ENCODE measurements around the gene CEP70. TPM values are rescaled to one million over a fixed set of nuclear protein-coding genes. Genes with fewer than 3 reads are reported as not detected.

The CEP70 gene
- total and polyA plus RNA-seq, 8 donors, result 13.6 to 44.0 (median 22.8) TPM

GRCh38 chr3:138464491-138464860, 129.6 kb downstream of the CEP70 start:
- WGBS, 2 donors, result 69 to 71% methylated on average over 2 of the region's 2 CpGs
- no peak for FAIRE-seq
- no peak overlapping the region for H3K4me3 ChIP-seq
- no peaks in the 10 kb centered on the region for H3K27me3 ChIP-seq
- intact Hi-C loops (cut with DNase I), result loop anchor here in 1 of 3 donors (10.0 kb wide), 1 partner anchor 460 kb away; no protein-coding TSS in a partner anchor
- DNase-seq, result no peak
- no peak for ATAC-seq
- no peaks in the 10 kb centered on the region for H3K9me3 ChIP-seq
- no peaks in the 10 kb centered on the region for H3K36me3 ChIP-seq
- TF ChIP-seq CTCF (IDR thresholded peaks at IDR 0.05), result no peak
- no peak overlapping the region for H3K27ac ChIP-seq
- no peaks in the 10 kb centered on the region for H3K4me1 ChIP-seq

- intact Hi-C loops (cut with DNase I), result loop anchor here in 1 of 3 donors (10.0 kb wide), 1 partner anchor 461 kb away; no protein-coding TSS in a partner anchor
- FAIRE-seq (no peak), ATAC-seq (no peak), DNase-seq (no peak)
- no peak for TF ChIP-seq CTCF (IDR thresholded peaks at IDR 0.05)
- Histone ChIP-seq H3K4me1 (no peaks in the 10 kb centered on the region), H3K27ac (no peak overlapping the region), H3K4me3 (no peak overlapping the region), H3K9me3 (no peaks in the 10 kb centered on the region), H3K27me3 (no peaks in the 10 kb centered on the region), H3K36me3 (no peaks in the 10 kb centered on the region)
- 48 to 56% methylated on average over 6 of the region's 6 CpGs for WGBS, 2 donors
Measured at GRCh38 chr3:138463724-138464490, 130.2 kb downstream of the CEP70 start.

GRCh38 chr3:138461896-138462295, 132.2 kb downstream of the CEP70 start:
- intact Hi-C loops (cut with DNase I), result loop anchor here in 1 of 3 donors (10.0 kb wide), 1 partner anchor 463 kb away; no protein-coding TSS in a partner anchor
- no peak for FAIRE-seq
- 76 to 93% methylated on average over 4 of the region's 4 CpGs for whole genome bisulfite sequencing, 2 donors
- TF ChIP-seq CTCF (IDR thresholded peaks at IDR 0.05), result no peak
- no peak for ATAC-seq
- Histone ChIP-seq H3K27ac (no peak overlapping the region), H3K4me1 (no peaks in the 10 kb centered on the region), H3K9me3 (no peaks in the 10 kb centered on the region), H3K36me3 (no peaks in the 10 kb centered on the region), H3K4me3 (no peak overlapping the region), H3K27me3 (no peaks in the 10 kb centered on the region)
- DNase-seq, result no peak

GRCh38 chr3:138461246-138461645, 132.8 kb downstream of the CEP70 start:
- Histone ChIP-seq H3K4me3 (no peak overlapping the region), H3K9me3 (no peaks in the 10 kb centered on the region), H3K27me3 (no peaks in the 10 kb centered on the region), H3K27ac (no peak overlapping the region), H3K4me1 (no peaks in the 10 kb centered on the region), H3K36me3 (no peaks in the 10 kb centered on the region)
- TF ChIP-seq CTCF (IDR thresholded peaks at IDR 0.05), result no peak
- no peak for FAIRE-seq
- DNase-seq, result no peak
- no peak for ATAC-seq
- WGBS, 2 donors, result 68 to 76% methylated on average over 5 of the region's 5 CpGs
- intact Hi-C loops (cut with DNase I), result loop anchor here in 1 of 3 donors (10.0 kb wide), 1 partner anchor 464 kb away; no protein-coding TSS in a partner anchor

All from pancreas (tissue), 10 donors.